Vagina (tissue), 2 donors: ENCODE measurements around the gene MINDY3. TPM values are rescaled to one million over a fixed set of nuclear protein-coding genes. Genes with fewer than 3 reads are reported as not detected.

Experiments
- DNase-seq, 2 donors: peaks; one replicate each; pipeline ENCODE4 v3.0.0-alpha.2; 2017; ENCODE audit errors: extremely low spot score in 2 of 2
- H3K27ac ChIP-seq: fragments of 200-600 bp; sonication (generic); one replicate; pipeline ENCODE4 v1.5.1; 2019
- H3K27me3 ChIP-seq: fragments of 200-600 bp; sonication (generic); one replicate; pipeline ENCODE4 v1.5.1; 2019
- H3K36me3 ChIP-seq, 2 donors: fragments of 200-600 bp; sonication (generic); one replicate each; pipeline ENCODE4 v1.5.1; 2017 to 2019
- H3K4me1 ChIP-seq: fragments of 200-600 bp; sonication (generic); one replicate; pipeline ENCODE4 v1.5.1; 2019
- H3K4me3 ChIP-seq, 2 donors: fragments of 200-600 bp; sonication (generic); 1 replicate in 1 of 2; 2 replicates in 1 of 2; pipeline ENCODE4 v1.5.1; 2016 to 2019
- H3K9me3 ChIP-seq: fragments of 200-600 bp; sonication (generic); one replicate; pipeline ENCODE4 v1.5.1; 2019
- CTCF ChIP-seq, 3 experiments: fragments of 450-650 bp in 2 of 3; fragments of 200-600 bp in 1 of 3; sonication (generic) in 1 of 3; IDR thresholded peaks; one replicate each; pipeline ENCODE4 v1.5.1; 2017 to 2019; ENCODE audit warnings: antibody characterized with exemption in 3 of 3, mild to moderate bottlenecking in 2 of 3, moderate library complexity in 2 of 3
- POLR2A ChIP-seq, 2 donors: fragments of 450-650 bp; IDR thresholded peaks; one replicate each; pipeline ENCODE4 v1.6.1; 2017; ENCODE audit warnings: antibody characterized with exemption in 2 of 2, mild to moderate bottlenecking in 2 of 2, moderate library complexity in 2 of 2
- POLR2AphosphoS5 ChIP-seq, 2 donors: sonication (generic); formaldehyde crosslinking; IDR thresholded peaks; one replicate each; pipeline ENCODE4 v1.9.0; 2017; ENCODE audit warnings: antibody characterized with exemption in 2 of 2, mild to moderate bottlenecking in 2 of 2, low read depth in 1 of 2; ENCODE audit not compliant: insufficient read depth in 1 of 2
- intact Hi-C: fragments of 100-400 bp; cut with DNase I; formaldehyde crosslinking; loops from one replicate; pipeline ENCODE4 v1.15.1; 2023
- total RNA-seq: library from RNA; depleted of rRNA; stranded (reverse); fragments of >200 nt; gene quantifications from one replicate; pipeline ENCODE4 v1.2.3, GENCODE V29; 2016

Gene MINDY3
- 25.0 TPM for total RNA-seq

GRCh38 chr10:15859906-15860691 is at the start of gene MINDY3:
MINDY3 (minus strand) TSS chr10:15860507; CDS start chr10:15860299, 208 bp downstream.
- H3K27ac ChIP-seq: peak within 1 kb of the TSS; percentile 65
- peak; percentile 74 to 78 for TF ChIP-seq POLR2AphosphoS5 (IDR thresholded peaks at IDR 0.05; ENCODE audit: insufficient read depth in 1 of 2, low read depth in 1 of 2)
- TF ChIP-seq CTCF (IDR thresholded peaks at IDR 0.05): no peak
- intact Hi-C loops: no loop called here
- H3K36me3 ChIP-seq: no peaks in the 10 kb centered on the region
- H3K4me1 ChIP-seq: peaks cover 39% of the 10 kb centered on the region
- no peaks in the 10 kb centered on the region for H3K27me3 ChIP-seq
- DNase-seq: no peak
- no peaks in the 10 kb centered on the region for H3K9me3 ChIP-seq
- H3K4me3 ChIP-seq: peak within 1 kb of the TSS; percentile 71 to 79

GRCh38 chr10:15901889-15902288 is 41.6 kb upstream of the MINDY3 start:
- no peaks in the 10 kb centered on the region for H3K9me3 ChIP-seq
- H3K36me3 ChIP-seq: no peaks in the 10 kb centered on the region
- DNase-seq: no peak
- no peak overlapping the region for H3K4me3 ChIP-seq
- no peak overlapping the region for H3K27ac ChIP-seq
- intact Hi-C loops: no loop called here
- no peak for TF ChIP-seq POLR2A (IDR thresholded peaks at IDR 0.05)
- no peak for TF ChIP-seq CTCF (IDR thresholded peaks at IDR 0.05)
- no peak for TF ChIP-seq POLR2AphosphoS5 (IDR thresholded peaks at IDR 0.05; ENCODE audit: insufficient read depth in 1 of 2, low read depth in 1 of 2)
- H3K4me1 ChIP-seq: no peaks in the 10 kb centered on the region
- no peaks in the 10 kb centered on the region for H3K27me3 ChIP-seq

- H3K27me3 ChIP-seq: no peaks in the 10 kb centered on the region
- no peaks in the 10 kb centered on the region for H3K4me1 ChIP-seq
- no peaks in the 10 kb centered on the region for H3K36me3 ChIP-seq
- TF ChIP-seq POLR2AphosphoS5 (IDR thresholded peaks at IDR 0.05; ENCODE audit: insufficient read depth in 1 of 2, low read depth in 1 of 2): no peak
- no peak for TF ChIP-seq CTCF (IDR thresholded peaks at IDR 0.05)
- no peak for TF ChIP-seq POLR2A (IDR thresholded peaks at IDR 0.05)
- no peak overlapping the region for H3K4me3 ChIP-seq
- H3K27ac ChIP-seq: no peak overlapping the region
- H3K9me3 ChIP-seq: no peaks in the 10 kb centered on the region
- DNase-seq: no peak
- intact Hi-C loops: no loop called here
Measured at GRCh38 chr10:15898046-15898445, 37.7 kb upstream of the MINDY3 start.

GRCh38 chr10:15897287-15897686 is 37.0 kb upstream of the MINDY3 start:
- no peaks in the 10 kb centered on the region for H3K9me3 ChIP-seq
- H3K4me3 ChIP-seq: no peak overlapping the region
- no peaks in the 10 kb centered on the region for H3K4me1 ChIP-seq
- no peak overlapping the region for H3K27ac ChIP-seq
- no peak for TF ChIP-seq CTCF (IDR thresholded peaks at IDR 0.05)
- no peak for TF ChIP-seq POLR2AphosphoS5 (IDR thresholded peaks at IDR 0.05; ENCODE audit: insufficient read depth in 1 of 2, low read depth in 1 of 2)
- no peak for TF ChIP-seq POLR2A (IDR thresholded peaks at IDR 0.05)
- DNase-seq: no peak
- H3K27me3 ChIP-seq: no peaks in the 10 kb centered on the region
- H3K36me3 ChIP-seq: no peaks in the 10 kb centered on the region
- intact Hi-C loops: no loop called here

- Histone ChIP-seq H3K27ac (no peak overlapping the region), H3K27me3 (no peaks in the 10 kb centered on the region), H3K36me3 (no peaks in the 10 kb centered on the region), H3K4me3 (no peak overlapping the region), H3K4me1 (no peaks in the 10 kb centered on the region), H3K9me3 (no peaks in the 10 kb centered on the region)
- no peak for DNase-seq
- intact Hi-C loops: no loop called here
- TF ChIP-seq POLR2AphosphoS5 (IDR thresholded peaks at IDR 0.05; ENCODE audit: insufficient read depth in 1 of 2, low read depth in 1 of 2): no peak
- no peak for TF ChIP-seq CTCF (IDR thresholded peaks at IDR 0.05)
- TF ChIP-seq POLR2A (IDR thresholded peaks at IDR 0.05): no peak
Measured at GRCh38 chr10:15896654-15897053, 36.3 kb upstream of the MINDY3 start.
